Kidney glomerular epithelial cell (primary cell): ENCODE results near the gene COBL.
"Not testable (repeated sequence)": the region's sequence is repeated elsewhere in the genome, so short reads cannot be mapped to it uniquely, and the experiment has no call there.

Source experiments
- DNase-seq: peaks from one replicate; lab custom pipeline; 2025; lab: John Stamatoyannopoulos, UW

COBL gene

DNA sequence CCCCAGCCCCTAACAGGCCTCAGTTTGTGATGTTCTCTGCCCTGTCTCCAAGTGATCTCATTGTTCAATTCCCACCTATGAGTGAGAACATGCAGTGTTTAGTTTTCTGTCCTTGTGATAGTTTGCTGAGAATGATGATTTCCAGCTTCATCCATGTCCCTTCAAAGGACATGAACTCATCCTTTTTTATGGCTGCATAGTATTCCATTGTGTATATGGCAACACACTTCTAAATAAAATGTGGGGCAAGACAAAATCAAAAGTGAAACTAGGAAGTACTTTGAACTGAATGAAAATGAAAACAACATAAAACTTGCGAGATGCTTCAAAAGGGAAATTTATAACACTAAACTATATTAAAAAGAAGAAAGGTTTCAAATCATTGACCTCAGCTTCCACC lies 326.4 kb downstream of the COBL start:
- DNase-seq: not testable (repeated sequence)

DNA sequence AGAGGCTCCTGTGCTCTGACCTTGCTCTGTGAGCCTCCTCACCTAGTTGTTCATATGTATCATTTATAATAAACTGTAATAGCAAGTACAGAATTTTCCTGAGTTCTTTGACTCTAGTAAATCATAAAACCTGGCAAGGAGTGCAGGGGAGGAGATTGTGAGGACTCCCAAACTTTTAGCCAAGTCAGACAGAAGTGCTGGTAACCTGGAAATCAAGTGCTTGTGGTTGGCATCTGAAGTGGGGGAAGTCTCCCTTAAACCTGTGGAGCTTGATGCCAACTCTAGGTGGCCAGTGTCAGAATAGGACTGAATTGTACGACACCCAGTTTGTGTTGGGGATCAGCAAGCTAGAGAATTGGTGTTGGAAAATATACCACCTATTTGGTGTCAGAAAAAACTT lies 327.6 kb downstream of the COBL start:
- no peak for DNase-seq

DNA sequence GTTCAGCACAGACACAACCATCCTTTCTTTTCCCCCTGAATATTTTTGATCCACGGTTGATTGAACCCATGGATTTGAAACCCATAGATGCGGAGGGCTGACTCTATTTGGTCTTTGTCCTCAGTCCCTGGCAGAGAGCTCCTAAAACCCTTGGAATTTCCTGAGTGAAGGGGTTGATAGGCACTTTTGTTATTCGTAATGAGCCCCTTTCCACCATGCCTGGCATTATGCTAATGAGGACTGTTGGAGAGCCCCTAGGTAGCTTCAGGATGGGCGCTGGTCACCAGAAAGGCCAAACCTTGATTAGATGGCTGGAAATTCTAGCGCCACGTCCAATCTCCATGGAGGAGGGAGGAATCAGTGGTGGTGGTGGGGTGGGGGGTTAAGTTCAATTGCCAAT lies 328.1 kb downstream of the COBL start:
- DNase-seq: no peak

DNA sequence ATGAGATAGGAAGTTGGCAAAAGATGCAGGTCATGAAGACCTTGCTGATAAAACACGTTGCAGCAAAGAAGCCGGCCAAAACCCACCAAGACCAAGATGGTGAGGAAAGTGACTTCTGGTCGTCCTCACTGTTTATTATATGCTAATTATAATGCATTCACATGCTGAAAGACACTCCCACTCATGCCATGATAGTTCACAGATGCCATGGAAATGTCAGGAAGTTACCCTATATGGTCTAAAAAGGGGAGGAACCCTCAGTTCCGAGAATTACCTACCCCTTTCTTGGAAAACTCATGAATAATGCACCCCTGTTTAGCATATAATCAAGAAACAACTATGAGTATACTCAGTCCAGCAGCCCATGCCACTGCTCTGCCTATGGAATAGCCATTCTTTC lies 331.5 kb downstream of the COBL start:
- DNase-seq: no peak

DNA sequence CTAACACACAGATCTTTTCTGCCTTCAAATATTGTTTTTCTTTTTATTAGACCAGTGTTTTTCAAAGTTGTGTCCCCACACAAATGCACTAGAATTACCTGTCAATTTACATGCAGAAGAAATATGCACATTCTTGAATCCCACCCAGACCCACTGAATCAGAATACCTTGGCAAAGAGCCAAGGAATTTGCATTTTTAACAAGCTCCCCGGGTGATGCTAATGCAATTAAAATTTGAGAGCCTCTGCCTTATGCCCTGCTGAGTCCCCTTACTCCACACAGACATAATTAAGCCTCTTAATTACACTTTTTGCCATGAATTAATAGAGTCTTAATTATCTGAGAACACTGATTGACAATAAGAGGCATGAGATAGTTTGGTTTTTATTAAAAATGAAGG lies 332.8 kb downstream of the COBL start:
- no peak for DNase-seq

DNA sequence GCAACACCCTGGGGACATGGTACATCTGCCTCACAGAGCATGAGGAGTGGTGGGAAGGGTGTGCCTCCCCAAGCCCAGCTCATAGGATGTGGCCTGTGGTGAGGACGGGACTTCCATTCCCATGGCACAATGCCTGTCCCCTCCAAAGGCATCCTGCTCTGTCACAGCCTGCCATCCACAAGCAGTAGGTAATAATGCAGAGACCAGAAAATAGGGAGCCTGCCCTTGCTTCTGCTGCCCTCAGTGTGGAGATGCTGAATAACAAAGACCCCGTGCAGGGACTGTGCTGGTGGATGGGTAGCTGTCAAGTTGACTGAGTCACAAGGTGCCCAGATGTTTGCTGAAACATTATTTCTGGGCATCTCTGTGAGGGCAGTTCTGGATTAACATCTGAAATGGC lies 334.0 kb downstream of the COBL start:
- DNase-seq: no peak

DNA sequence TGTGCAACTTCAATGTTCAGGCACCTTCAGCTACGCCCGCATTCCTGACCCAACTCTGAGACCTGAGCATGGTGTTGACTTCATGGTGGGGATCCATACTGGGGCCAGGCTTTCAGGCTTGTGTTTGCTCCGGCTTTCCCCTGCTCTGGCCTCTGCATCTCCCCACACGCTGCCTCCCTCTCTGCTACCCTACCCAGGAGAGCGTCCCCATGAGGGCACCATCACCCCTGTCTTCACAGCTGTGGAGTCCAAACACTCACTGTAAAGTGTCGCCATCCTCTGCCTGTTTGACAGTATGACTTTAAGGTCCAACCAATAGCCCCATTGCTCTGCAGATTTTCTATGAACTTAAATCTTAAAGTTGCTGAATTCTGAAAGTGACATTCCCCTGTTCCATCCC lies 334.9 kb downstream of the COBL start:
- no peak for DNase-seq

DNA sequence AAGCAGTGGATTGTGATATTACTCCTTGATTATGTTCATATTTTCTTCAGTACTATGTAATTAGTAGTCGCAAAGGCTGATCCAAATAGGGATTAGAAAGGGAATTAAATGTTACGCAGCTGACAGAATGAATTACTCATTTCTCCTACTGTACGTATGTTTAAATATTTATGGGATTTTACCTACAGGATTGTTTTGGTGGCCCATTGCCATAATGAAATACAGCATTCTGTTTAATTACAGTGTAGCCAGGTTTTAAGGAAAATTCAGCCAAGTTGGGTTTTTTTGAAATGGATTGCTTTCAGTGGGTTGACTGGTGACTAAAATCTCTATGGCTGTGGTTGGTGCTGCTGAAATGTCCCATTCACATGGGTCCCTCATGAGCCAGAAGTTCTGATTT lies 336.2 kb downstream of the COBL start:
- DNase-seq: no peak

DNA sequence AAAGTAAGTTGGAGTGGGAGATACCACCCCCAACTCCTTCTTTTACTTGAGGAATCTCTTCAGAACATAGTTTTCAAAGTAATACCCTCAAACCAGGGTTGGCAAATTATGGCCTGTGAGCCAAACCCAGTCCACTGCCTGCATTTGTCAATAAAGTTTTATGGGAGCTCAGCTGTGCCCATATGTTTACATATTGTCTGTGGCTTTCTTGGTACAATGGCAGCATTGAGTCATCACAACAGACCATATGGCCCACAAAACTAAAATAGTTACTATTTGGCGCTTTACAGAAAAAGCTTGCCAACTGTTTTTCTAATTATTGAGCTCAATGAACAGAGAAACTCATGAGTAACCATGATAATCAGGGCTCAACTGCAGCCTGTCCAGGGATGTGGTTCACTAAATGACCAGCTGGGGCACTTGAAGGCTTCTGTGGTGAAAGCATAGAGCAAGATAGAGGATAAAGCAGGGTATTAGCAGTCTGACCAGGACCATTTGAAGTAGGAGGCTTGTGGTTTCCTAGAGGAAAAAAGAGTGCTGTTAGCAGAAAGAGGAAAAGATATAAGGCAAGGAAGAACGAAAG lies 337.9 kb downstream of the COBL start:
- no peak for DNase-seq

DNA sequence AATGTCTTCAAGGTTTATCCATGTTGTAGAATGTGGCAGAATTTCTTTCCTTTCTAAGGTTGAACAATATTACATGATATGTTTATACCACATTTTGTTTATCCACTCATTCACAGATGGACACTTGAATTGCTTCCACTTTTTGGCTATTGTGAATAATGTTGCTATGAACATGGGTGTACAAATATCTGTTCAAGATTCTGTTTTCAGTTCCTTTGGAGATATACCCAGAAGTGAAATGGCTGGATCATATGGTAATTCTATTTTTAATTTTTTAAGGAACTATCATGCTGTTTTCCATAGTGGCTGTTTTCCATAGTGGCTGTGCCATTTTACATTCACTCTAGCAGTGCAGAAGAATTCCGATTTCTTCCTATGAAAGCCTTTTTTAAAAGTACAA lies 339.2 kb downstream of the COBL start:
- DNase-seq: no peak

DNA sequence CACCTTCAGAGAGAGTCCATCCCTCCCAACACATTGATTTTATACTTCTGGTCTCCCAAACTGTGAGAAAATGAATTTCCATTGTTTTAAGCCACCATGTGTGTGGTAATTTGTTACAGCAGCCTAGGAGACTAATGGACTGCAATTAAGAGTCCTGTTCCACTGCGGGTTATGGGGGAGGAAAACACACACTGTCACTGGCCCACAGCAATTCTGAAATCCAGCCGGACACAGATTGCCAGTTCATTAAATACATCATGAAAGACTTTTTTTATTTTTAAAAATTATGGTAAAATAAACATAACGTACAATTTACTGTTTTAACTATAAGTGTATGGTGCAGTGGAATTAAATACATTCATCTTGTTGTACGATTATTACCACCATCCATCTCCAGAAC lies 340.5 kb downstream of the COBL start:
- no peak for DNase-seq

DNA sequence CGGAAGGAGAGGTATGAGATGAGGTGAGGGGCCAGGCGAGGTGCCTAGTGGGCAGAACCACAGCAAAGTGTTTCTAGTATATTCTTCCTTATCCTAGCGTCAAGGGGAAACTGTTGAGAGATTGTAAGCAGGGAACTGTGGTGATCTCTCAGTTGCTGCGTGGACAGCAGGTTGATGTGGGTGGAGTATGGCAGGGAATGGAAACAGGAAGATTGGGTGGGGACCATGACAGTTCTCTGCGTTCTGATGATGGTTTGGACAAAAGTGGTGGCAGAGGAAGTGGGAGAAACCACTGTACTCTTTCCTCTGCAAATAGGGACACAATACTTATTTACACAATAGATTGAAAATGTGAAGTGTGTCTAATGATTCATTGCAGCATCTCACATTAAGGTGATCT lies 342.4 kb downstream of the COBL start:
- DNase-seq: no peak

DNA sequence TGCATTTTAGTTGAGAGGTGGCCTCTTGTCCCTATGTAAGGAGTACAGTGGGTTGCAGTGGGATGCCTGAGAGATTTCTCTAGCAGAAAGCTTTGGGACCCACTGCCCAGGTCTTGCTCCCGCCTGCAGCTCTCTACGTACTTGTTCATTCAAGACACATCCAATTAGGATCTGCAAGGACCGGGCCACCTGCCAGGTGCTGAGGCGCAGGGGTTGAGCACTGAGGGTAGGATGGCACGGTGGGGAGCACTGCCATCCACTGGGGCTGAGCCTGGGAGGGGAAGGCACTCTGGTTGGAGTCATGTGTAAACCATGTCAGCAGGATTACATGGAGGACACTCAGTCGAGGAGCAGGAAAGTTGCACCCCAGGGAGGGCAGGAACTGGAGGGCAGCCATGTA lies 342.8 kb downstream of the COBL start:
- DNase-seq: no peak

DNA sequence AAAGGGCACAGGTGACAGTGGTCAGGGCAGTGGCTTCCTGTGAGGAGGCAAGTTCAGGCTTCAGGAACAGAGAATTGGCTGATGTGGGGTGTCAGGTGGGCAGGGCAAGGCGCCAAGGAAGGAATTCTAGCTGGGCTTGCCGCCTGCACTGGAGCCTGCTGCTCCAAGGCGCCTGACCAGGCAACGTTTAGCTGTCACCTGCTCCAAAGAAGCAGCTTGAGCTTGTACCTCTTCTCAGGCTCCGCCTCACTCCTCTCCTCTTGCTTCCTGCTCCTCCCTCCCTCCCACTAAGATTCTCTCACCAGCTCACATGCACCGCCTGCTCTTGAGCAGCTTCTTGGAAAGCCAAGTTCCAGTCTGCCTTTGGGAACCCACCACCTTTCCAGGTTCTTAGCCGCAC lies 346.5 kb downstream of the COBL start:
- no peak for DNase-seq
